T-helper 2 cell treated with Interferon-gamma antibody and Interleukin-4, amounts not matched to agents 100 ng/mL and 5 ng/mL, for 36 hours (primary cell): Measurements from ENCODE around the gene SSBP3. TPM values are rescaled to one million over a fixed set of nuclear protein-coding genes. Genes with fewer than 3 reads are reported as not detected.
"Not testable (repeated sequence)": the region's sequence is repeated elsewhere in the genome, so short reads cannot be mapped to it uniquely, and the experiment has no call there.

Experiments used
- intact Hi-C: fragments of 100-400 bp; cut with micrococcal nuclease; formaldehyde crosslinking; loops from one replicate; pipeline ENCODE4 v1.15.1; 2023
- total RNA-seq: library from RNA; stranded (reverse); gene quantifications from 2 replicates; pipeline ENCODE4 v1.2.3, GENCODE V29; 2022

SSBP3 gene
- total RNA-seq, 1 donor from 2014 or later: 82.8 TPM

GRCh38 chr1:54395281-54395934, 10.8 kb downstream of the SSBP3 start:
- intact Hi-C loops: no loop called here

DNA sequence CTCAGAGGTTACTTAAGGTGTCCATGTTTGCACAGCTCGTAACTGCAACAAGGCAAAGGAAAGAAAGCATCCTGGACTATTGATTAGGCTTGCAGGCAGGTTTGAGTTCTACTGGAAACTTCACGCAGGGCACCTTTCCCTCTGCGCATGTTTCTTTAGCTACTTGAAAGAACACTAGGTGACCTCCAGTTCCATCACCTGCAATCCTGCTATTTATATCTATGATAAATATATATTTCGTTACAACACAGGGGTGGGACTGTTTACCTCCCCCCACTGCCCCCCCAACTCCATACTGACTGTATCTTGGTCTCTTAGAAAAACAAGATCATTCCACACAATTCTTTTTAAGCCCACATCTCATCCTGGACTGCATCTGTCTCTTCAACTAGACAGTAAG, 12.1 kb downstream of the SSBP3 start:
- intact Hi-C loops: no loop called here

DNA sequence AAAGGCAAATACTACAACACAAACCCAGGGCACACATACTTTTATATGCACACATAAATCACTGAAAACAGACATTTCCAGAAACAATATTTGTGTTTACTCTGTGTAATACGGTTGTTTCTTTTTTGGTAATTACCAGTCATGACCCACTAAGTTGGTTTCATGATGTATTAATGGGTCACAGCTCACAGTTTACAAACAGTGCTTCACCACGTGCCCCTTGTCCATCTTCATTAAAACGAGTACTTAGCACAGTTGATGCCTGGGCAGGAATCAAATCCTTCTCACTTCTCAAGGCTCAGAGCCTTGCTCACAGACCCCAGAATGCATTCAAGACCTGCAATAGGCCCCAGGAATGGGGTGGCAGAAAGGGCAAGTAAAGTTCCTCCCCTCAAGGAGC, 13.8 kb downstream of the SSBP3 start:
- intact Hi-C loops: no loop called here

DNA sequence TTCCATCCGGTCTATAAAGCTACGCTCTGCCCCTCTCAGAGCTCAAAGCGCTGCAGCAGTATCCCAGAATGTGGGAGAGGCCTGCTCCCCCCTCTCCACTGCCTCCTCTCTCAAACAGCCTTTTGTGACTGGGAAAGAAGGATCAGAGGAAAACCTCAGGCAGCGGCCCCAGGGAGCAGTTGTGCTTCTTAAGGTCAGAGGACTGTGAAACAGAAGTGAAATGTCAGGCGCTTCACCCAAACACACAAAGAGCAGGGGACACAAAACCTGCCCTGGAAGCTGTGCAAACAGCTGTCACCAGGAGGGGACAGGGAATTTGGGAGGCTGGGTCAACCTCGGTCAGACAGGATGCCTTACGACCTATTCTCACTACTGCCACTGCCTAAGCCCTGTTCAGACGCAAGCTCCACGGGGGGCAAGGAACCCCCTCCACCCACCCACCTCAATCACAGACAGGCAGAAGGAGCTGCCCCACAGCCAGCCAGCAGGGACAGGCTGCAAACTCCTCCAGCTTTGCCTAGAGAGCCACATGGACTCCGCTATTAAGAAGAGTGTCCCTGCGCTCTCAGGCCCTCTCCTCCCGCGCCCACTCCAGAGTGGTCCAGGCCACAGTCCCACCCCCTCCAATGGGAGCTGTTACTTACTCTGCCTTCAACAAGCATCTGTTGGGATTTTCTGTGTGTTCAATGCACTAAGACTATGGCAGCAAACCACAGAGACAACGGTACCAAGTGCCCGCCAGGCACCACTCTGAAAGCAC, 14.6 kb downstream of the SSBP3 start:
- intact Hi-C loops: no loop called here

GRCh38 chr1:54390655-54391054, 15.5 kb downstream of the SSBP3 start:
- intact Hi-C loops: no loop called here

GRCh38 chr1:54389608-54390007, 16.6 kb downstream of the SSBP3 start:
- intact Hi-C loops: not testable (repeated sequence)

DNA sequence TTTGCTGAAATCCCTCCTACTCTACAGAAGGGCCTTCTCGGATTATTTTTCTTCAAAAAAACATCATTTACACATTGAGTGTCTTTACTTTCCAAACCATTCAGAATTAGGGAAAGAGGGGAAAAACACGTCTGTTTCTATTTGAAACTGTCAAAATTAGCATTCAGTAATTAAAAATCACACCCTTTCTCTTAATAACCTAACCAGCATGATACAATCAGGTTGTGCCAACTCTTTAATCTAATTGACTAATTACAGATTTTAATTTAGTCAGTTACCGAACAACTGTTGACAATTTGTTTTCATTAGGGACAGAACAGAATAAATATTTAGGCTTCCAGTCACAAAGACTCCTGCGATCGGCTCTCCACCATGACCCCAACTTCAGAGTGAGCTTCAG, 18.8 kb downstream of the SSBP3 start:
- intact Hi-C loops: no loop called here

DNA sequence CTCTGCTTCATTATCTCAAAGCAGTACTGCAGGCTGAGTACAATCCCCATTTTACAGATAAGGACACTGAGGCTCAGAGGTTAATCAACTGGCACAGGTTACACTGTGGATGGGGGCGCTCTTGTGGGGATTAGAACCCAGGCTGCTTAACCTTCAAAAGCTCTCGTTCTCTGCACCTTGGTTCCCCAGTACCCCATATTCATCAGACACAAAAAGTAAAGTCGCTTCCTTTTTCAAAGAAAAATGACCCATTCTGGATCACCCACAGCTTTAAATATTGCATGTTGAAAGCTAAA, 20.5 kb downstream of the SSBP3 start:
- intact Hi-C loops: no loop called here

GRCh38 chr1:54384918-54385726, 21.1 kb downstream of the SSBP3 start:
- intact Hi-C loops: no loop called here

- intact Hi-C loops: no loop called here
Observed at GRCh38 chr1:54384471-54384870, 21.7 kb downstream of the SSBP3 start.

GRCh38 chr1:54381524-54381923, 24.7 kb downstream of the SSBP3 start:
- intact Hi-C loops: no loop called here

DNA sequence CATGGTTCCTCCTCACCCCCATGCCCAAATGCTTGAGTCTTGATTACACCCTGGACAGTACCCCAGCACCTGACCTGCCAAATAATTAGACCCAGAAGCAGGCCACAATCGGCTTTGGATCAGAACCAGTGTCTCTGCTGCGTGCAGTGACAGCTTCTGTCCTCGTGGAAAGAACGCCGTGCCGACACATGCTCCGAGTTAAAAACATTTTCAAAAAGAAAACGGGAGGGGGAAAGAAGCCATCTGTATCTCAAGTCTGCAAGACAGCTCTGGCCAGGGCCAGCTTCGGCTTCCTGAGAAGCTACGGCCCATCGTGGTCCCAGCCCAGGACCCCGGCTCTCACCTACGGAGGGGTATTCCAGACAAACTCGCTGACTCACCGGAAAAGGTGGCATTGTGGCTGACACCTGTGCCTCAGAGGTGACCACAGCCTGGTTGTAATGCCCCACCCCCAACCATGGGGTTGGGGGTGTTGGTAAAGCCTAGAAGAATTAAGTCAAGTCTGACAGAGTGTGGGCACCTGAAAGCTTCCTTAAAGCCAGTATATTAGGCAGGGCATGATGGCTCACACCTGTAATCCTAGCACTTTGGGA, 25.8 kb downstream of the SSBP3 start:
- intact Hi-C loops: no loop called here

DNA sequence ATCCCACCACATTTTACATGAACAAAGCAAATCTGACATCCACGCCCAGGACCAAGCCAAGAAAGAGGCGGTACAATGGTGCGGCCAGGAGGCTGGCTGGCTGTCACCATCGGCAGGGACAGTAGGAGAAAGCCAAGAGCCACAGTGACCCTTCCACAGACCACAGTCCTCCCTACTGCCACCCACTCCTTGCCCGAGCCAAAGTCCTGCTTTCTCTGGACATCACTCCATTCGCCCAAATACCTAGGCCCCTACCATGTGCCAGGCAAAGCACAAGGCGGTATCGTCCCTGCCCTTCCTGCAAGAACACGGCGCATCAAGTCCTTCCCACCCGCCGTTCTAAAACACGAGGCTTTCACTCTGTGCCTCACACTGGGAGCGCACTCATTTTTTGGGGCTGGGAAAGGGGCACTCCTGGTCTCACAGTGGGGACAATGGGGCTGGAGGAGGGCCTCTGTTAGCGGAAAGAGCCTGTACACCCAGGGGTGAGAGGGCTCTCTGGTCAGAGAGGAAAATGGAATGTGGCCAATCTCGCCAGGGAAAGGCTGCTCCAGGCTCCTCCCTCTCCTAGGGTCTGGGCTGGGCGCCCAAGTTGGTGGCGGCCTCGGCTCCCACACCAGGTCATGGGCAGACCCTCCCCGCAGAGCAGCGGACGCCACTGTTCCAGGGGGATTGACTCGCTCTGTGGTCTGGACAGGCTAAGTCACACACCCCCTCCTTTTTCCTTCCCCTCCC, 26.5 kb downstream of the SSBP3 start:
- intact Hi-C loops: no loop called here

DNA sequence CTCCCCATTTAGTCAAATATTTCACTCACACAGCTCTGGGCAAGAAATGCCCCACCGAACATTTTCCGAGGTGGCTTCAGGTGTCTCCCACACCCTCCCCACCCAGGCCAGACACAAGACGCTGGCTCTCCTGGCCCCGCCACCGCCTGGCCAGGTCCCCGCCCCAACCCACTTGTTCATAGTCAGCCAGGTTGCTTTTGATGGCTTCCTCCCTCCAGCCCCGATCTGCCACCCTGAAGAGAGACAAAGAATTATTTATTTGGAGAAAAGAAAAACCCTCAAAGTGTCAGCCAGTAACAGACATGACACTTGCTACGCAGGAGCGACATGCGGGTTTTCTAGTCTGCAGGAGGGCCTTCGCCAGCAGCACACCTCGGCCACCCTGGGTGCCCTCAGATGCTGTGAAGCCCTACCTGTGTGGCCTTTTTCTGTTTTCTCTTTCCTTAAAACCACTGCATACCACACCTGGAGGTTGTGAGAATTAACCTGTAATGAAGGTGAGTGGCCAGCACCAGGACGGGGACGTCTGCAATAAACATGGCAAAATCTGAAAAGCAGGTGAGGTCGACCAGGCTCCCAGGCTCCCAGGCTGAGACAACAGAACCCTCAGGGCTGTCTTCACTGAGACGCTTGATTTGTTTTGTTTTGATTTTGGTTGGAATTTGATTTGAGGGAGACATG, 27.2 kb downstream of the SSBP3 start:
- intact Hi-C loops: no loop called here

GRCh38 chr1:54378157-54378873, 27.9 kb downstream of the SSBP3 start:
- intact Hi-C loops: no loop called here

DNA sequence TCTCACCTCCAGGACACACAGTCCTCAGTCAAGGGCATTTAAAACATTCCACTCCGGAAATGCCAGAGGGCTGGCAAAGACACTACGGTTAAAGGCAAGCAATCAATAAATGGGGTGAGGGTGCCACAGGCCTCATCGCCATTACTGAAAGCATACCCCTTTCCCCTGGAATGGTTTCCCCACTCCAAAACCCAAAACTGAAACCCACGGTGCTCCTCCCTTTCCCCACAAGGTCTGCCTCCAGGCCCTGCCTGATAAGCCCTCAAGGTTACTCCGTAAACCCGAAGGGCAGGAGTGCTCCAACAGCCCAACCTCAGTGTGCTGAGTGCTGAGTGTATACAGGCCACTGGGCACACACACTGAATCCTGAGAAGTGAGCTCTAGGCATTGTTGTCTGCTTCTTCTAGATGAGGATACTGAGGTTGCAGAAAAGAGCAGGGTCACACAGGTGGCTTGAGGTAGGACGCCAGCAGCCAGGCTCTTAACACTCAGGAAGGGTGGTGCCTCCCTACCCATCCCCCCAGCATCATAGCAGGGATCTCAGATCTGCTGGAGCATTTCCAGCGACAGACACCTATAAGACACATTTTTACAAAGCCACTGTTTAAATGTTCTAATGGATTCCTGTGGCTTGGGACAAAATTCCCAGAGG, 29.0 kb downstream of the SSBP3 start:
- intact Hi-C loops: no loop called here

GRCh38 chr1:54376430-54377039, 29.7 kb downstream of the SSBP3 start:
- intact Hi-C loops: no loop called here

DNA sequence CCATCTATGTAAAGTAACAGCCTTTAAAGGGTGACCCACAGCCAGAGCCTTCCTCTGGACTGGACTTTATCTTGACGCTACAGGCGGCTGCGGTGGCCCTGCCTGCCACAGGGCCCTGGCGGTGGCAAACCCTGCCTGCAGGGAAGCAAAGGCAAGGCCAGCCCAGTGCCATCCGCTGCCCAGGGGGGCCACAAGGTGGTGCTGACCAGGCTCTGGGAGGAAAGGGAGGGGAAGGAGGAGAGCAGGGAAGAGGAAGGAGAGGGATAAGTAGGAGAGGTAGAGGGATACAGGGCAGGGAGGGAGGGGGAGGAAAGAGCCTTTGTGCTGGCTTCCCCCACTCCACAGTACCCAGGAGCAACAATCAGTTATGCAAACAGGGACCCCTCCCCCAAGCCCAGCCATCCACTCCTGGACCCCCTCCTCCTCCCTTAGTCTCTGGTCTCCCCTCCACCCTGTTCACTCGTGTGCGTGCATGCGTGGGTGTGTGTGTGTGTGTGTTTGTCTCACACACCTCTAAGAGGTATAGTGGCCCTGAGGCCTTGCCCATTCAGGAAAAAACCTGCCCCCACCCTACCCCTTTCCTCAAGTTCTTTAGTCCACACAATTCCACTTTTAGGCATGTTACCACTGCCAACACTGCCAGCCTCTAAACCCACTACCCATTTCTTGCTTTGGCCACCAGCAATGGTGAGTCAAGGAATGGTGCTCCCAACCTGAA, 30.3 kb downstream of the SSBP3 start:
- intact Hi-C loops: no loop called here

GRCh38 chr1:54375298-54375697, 30.9 kb downstream of the SSBP3 start:
- intact Hi-C loops: no loop called here
